GM19043 (cell line): ENCODE measurements around the gene GLRA3.
"Not testable (repeated sequence)": the region's sequence is repeated elsewhere in the genome, so short reads cannot be mapped to it uniquely, and the experiment has no call there.

Experiments used
- ATAC-seq: cut with Tn5 transposase; IDR thresholded peaks from one replicate; pipeline ENCODE4 v1.9.1; 2021; ENCODE audit warnings: low read depth; ENCODE audit not compliant: unreplicated experiment

Gene GLRA3

DNA sequence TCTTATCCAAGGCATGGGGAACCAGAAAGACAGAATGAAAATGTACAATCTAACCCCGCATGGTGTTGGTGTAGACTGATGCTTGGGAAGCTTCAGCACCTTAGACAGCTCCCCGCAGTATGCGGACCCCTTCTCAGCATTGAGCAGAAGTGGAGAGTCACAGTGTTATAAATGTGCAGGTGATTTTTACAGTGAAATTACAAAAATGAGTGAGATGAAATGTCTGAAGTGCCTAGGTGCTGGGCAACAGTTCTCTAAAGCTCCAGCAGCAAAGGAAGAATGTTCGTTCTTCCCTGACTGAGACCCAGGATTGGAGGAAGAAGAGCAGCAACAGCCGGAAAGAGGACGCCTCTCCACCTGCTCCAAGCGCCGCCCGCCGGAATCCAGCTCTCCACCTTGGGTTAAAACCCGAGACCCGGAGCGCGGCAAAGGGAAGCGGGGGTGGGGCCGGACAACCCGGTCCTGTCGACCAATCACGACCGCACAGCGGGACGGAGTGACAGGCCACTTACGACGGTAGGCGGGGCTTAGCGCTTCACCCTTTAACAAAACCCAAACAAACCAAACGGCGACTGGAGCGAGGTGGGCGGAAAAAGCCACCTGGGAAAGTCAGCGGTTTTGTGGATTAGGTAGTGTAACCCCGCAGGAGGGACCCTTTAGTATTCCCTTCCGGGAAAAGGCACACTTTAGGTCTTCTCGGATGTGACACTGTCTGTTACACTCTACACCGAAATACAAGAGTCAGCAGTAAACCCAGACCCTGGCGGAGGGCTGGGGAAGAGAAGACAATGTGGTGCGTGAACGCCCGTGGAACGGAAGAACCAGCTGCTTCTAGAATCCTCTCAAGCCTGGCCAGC lies at the start of gene GLRA3:
Gene GLRA3 (minus strand): TSS at position 403 of the 857 bp plus-strand sequence. CDS start 436 bp downstream, outside the sequence.
- ATAC-seq = peak; percentile 80

DNA sequence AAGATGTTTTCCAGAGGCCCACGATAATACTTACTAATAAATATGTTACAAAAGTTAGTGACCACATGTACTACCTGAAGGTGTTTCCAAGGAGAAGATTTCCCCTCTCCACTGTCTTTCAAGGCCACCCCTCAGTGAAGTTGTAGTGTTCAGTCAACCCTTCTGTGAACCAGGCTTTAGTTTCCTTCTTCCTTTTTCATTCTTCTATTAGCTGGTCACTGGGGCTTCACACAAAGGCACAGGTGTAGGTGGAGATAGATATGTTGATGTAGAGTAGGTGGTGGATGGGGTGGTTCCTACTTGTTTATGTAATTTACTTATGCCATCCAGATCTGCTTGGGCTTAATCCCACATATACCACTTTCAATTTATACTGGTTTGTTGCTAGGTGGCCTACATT lies 45.9 kb upstream of the GLRA3 start:
- no peak for ATAC-seq

DNA sequence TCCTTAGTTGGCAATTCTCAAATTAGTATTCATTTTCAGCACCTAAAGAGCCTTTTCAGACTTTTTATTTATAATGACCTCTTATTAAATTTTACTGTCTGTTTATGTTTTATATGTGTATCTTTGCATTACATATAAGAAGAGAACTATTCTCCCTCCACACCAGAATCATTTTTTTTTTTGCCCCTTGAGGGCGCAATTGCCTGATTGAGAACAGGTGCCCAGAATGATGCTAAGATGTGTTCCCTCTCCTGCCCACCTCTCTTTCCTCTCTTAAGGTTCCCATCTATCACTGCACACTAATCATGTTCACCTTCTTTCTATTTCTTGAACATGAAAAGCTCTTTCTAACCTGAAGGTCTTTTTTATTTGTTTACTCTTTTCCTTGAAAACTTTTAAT lies 44.9 kb upstream of the GLRA3 start:
- ATAC-seq = peak; percentile 47

GRCh38 chr4:174873146-174873545 lies 44.1 kb upstream of the GLRA3 start:
- ATAC-seq = not testable (repeated sequence)

- ATAC-seq = no peak
Measured at GRCh38 chr4:174871407-174871806, 42.4 kb upstream of the GLRA3 start.

DNA sequence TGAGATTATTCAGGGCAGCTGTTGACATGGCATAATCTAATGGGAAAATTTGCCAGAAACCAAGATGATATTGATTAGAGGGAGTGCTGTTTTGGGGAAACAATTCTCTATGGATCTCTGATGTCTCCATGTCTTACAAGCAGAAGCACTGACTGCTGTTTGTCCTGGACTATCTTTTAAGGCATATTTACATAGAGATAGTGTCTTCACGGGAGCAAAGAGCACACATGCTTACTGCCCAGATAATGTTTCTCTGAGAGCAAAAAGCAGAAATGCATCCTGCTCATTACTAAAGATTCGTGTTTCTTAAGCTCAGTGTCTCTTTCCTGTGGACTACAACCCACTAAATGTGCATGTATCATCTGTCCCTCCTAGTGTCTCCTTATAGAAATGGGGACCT lies 41.3 kb upstream of the GLRA3 start:
- no peak for ATAC-seq

- no peak for ATAC-seq
Measured at GRCh38 chr4:174869339-174869738, 40.3 kb upstream of the GLRA3 start.

- no peak for ATAC-seq
Measured at GRCh38 chr4:174867903-174868302, 38.9 kb upstream of the GLRA3 start.

GRCh38 chr4:174865418-174865985 lies 36.5 kb upstream of the GLRA3 start:
- ATAC-seq = no peak

DNA sequence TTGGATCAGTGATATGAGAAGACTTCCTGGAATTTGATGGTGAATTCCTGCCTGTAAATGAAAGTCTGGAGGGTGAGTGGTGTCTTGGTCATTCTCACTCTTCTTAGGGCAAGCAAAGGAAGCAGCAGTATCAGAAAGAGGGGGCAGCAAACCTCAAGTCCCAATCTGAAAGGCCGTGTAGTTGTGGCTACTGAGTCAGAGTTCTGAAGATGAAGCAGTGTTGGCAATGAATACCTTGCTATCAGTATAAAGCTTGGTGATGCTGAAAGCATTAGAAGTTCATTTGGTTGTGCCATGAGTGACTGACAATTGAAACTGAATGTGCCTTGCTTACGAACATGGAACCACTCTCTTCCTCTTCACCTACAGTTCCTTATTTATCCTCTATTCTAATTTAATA lies 35.0 kb upstream of the GLRA3 start:
- ATAC-seq = no peak

DNA sequence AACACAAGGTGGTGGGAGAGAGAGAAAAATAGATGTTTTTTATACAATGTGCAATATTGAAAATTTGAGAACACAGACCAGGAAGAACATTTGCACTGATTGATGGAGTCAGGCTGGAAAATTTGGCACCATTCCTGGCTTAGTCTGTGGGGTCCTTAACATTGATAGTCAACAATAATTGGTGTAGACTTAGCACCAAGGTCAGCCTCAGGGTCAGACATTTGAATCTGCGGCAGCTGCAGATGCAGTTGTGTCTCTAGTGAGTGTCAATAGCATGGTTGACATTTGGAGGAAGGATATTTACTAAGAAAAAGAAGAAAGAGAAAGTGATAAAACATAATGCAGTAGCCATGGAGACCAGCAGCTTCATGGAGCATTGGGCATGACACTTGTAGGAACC lies 31.5 kb upstream of the GLRA3 start:
- ATAC-seq = no peak

DNA sequence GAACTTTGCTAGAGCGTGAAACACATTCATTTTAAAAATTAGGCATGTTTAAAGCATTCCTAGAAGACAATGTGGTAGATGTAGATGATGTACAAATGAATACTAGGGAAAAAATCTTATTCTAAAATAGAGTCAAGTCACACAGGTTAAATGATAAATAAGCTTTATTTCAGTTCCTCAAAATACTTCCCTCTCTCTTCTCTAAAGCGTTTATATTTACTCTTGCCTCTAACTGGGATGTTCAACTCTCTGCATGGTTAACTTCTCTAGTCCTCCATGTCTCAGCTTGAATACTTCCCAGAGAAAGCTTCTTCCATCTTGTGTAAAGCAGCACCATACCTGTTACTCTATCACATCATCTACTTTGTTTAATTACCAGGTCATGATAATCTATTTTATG lies 30.9 kb upstream of the GLRA3 start:
- ATAC-seq = no peak

GRCh38 chr4:174856926-174857800 lies 28.1 kb upstream of the GLRA3 start:
- ATAC-seq = no peak

GRCh38 chr4:174855050-174855449 lies 26.0 kb upstream of the GLRA3 start:
- no peak for ATAC-seq

GRCh38 chr4:174853629-174854028 lies 24.6 kb upstream of the GLRA3 start:
- ATAC-seq = no peak

GRCh38 chr4:174848596-174848995 lies 19.5 kb upstream of the GLRA3 start:
- ATAC-seq = no peak

DNA sequence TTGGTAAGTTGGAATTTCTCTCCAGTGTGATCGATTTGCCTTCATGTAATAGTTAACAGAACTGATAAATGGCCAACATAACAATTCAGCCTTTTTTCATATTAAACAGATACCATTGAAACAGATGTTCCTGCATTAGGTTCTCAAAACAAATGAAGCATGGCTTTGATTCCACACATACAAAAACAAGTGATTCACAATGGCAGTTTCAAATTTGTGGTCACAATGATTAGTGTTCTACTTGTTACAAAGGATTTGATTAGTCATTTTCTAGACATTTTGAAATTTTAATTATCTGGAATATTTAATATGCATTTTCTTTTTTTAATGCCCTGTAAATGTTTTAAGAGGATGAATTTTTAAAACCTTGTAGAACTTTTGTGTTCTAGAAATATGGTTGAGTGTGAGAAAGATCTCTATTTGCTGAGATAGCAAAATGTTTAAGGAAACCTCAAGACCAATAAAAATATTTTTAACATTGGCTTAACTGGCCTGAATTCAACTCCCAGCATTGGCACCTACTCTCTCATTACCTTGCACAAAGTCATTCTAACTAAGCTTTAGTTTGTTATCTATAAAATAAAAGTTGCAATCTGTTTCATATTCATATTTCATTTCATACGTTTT lies 18.9 kb upstream of the GLRA3 start:
- ATAC-seq = no peak

DNA sequence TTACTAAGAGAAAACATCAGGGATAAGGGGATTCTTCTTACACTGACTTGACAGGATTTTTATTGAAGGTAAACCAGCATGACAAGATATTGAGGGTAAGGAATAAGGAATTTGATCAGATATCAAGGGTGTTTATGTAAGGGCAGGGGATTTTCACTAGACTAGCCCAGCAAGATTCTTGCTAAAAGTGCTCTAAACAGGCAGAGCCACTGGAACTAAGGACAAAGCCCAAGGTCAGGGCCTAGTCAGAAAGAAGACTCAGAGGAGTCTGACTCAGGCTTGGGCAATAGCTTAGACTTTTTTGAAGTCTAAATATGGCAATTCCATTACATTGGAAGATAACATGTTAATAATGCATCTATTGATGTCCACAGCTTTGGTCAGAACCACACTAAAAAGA lies 6.5 kb upstream of the GLRA3 start:
- ATAC-seq = no peak

DNA sequence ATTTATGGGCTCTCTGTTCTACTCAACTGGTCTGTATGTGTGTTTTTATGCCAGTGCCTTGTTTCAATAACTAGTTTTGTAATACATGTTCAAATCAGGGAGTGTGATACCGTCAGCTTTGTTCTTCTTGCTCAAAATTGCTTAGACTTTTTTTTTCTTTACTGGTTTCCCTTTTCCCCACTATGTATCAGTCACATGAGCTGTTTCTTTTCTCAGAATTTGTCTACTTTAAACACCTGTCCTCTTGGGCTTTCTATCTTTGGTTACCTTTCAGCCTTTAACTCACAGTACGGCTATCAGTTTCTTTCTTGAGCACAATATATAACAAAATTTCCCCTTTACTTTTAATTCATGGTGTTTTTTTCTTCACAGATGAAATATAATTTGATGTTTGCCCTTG lies 5.4 kb upstream of the GLRA3 start:
- no peak for ATAC-seq

- ATAC-seq = no peak
Measured at GRCh38 chr4:174826660-174827059, 2.4 kb downstream of the GLRA3 start.

DNA sequence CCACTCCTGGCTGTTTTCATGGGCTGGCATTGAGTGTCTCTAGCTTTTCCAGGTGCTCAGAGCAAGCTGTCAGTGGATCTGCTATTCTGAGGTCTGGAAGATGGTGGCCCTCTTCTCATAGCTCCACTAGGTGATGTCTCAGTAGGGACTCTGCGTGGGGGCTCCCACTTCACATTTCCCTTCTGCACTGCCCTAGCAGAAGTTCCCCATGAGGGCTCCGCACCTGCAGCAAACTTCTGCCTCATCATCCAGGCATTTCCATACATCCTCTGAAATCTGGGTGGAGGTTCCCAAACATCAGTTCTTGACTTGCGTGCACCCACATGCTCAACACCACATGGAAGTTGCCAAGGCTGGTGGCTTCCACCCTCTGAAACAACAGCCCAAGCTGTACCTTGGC lies 13.8 kb downstream of the GLRA3 start:
- ATAC-seq = no peak
